ENCODE results near the gene AKAP12.
"Not testable (repeated sequence)": the region's sequence is repeated elsewhere in the genome, so short reads cannot be mapped to it uniquely, and the experiment has no call there.

AKAP12 gene

GRCh38 chr6:151309619-151310018 is 69.9 kb downstream of the AKAP12 start:
- H3K4me3 ChIP-seq (ENCODE audit: control insufficient read depth, low read depth, low read length): no peak overlapping the region
- DNase-seq (ENCODE audit: low read depth): no peak
- TF ChIP-seq CTCF (IDR thresholded peaks at IDR 0.05; ENCODE audit: control insufficient read depth, insufficient read depth, low read depth, low read length, missing control alignments): no peak

- TF ChIP-seq CTCF (IDR thresholded peaks at IDR 0.05; ENCODE audit: control insufficient read depth, insufficient read depth, low read depth, low read length, missing control alignments): no peak
- DNase-seq (ENCODE audit: low read depth): no peak
Measured at GRCh38 chr6:151310279-151310678, 70.5 kb downstream of the AKAP12 start.

GRCh38 chr6:151310852-151311767 is 71.3 kb downstream of the AKAP12 start:
- no peak for TF ChIP-seq CTCF (IDR thresholded peaks at IDR 0.05; ENCODE audit: control insufficient read depth, insufficient read depth, low read depth, low read length, missing control alignments)
- DNase-seq (ENCODE audit: low read depth): no peak
- H3K4me3 ChIP-seq (ENCODE audit: control insufficient read depth, low read depth, low read length): no peak overlapping the region

More at GRCh38 chr6:151310279-151310678, 70.5 kb downstream of the AKAP12 start:
- no peak overlapping the region for H3K4me3 ChIP-seq (ENCODE audit: control insufficient read depth, low read depth, low read length)

GRCh38 chr6:151313066-151313491 is 73.3 kb downstream of the AKAP12 start:
- TF ChIP-seq CTCF (IDR thresholded peaks at IDR 0.05; ENCODE audit: control insufficient read depth, insufficient read depth, low read depth, low read length, missing control alignments): no peak
- H3K4me3 ChIP-seq (ENCODE audit: control insufficient read depth, low read depth, low read length): no peak overlapping the region
- no peak for DNase-seq (ENCODE audit: low read depth)

GRCh38 chr6:151315661-151316060 is 75.9 kb downstream of the AKAP12 start:
- not testable (repeated sequence) for DNase-seq (ENCODE audit: low read depth); H3K4me3 ChIP-seq (ENCODE audit: control insufficient read depth, low read depth, low read length)

GRCh38 chr6:151317103-151317994 is 77.6 kb downstream of the AKAP12 start:
- DNase-seq (ENCODE audit: low read depth): no peak
- no peak overlapping the region for H3K4me3 ChIP-seq (ENCODE audit: control insufficient read depth, low read depth, low read length)
- no peak for TF ChIP-seq CTCF (IDR thresholded peaks at IDR 0.05; ENCODE audit: control insufficient read depth, insufficient read depth, low read depth, low read length, missing control alignments)

- DNase-seq (ENCODE audit: low read depth): no peak
- TF ChIP-seq CTCF (IDR thresholded peaks at IDR 0.05; ENCODE audit: control insufficient read depth, insufficient read depth, low read depth, low read length, missing control alignments): no peak
- no peak overlapping the region for H3K4me3 ChIP-seq (ENCODE audit: control insufficient read depth, low read depth, low read length)
Measured at GRCh38 chr6:151317995-151318365, 78.2 kb downstream of the AKAP12 start.
